ENCODE data around the gene LAYN.

GRCh38 chr11:111537336-111537860 is 3.1 kb upstream of the LAYN start:
- TF ChIP-seq EZH2 (IDR thresholded peaks at IDR 0.05; ENCODE audit: borderline replicate concordance, low read depth, low read length, severe bottlenecking) (no peak), CTCF (IDR thresholded peaks at IDR 0.05; ENCODE audit: extremely low read depth in 1 of 2, insufficient read depth in 1 of 2, low read depth in 1 of 2, low read length in 2 of 2) (no peak), FOS (IDR thresholded peaks at IDR 0.05; ENCODE audit: borderline replicate concordance, insufficient read depth, low read length) (no peak), POLR2A (IDR thresholded peaks at IDR 0.05; ENCODE audit: low read depth, low read length) (no peak)
